ENCODE data around the gene SMIM21.

Gene SMIM21

GRCh38 chr18:75473316-75473715 lies 45.8 kb upstream of the SMIM21 start:
- H3K79me2 ChIP-seq (ENCODE audit: low read length) = no peaks in the 10 kb centered on the region
- no peaks in the 10 kb centered on the region for H3K27me3 ChIP-seq (replicated peaks; ENCODE audit: insufficient read depth, low read length)
- H3F3A ChIP-seq (ENCODE audit: insufficient read depth, low read length) = no peaks in the 10 kb centered on the region
- H3K36me3 ChIP-seq (replicated peaks; ENCODE audit: insufficient read depth, low read length) = no peaks in the 10 kb centered on the region
- no peaks in the 10 kb centered on the region for H3K9me2 ChIP-seq (replicated peaks; ENCODE audit: insufficient read depth, low read length)
- no peak overlapping the region for H3K27ac ChIP-seq (ENCODE audit: low read length)
- H3K4me3 ChIP-seq (ENCODE audit: low read length) = no peak overlapping the region
- TF ChIP-seq EZH2 (optimal IDR thresholded peaks at IDR 0.05; ENCODE audit: low read depth, low read length) = no peak
- H3K4me2 ChIP-seq (ENCODE audit: low read depth, low read length) = no peak overlapping the region
- no peaks in the 10 kb centered on the region for H3K4me1 ChIP-seq (ENCODE audit: low read length)
- no peak overlapping the region for H2AFZ ChIP-seq (ENCODE audit: low read length)
- no peaks in the 10 kb centered on the region for H3K9me3 ChIP-seq (replicated peaks; ENCODE audit: insufficient read depth, low read length)
- H3K9ac ChIP-seq (ENCODE audit: low read length) = no peak overlapping the region
- DNase-seq = no peak
- H4K20me1 ChIP-seq (ENCODE audit: insufficient read depth, low read length) = no peaks in the 10 kb centered on the region

GRCh38 chr18:75472906-75473305 lies 45.4 kb upstream of the SMIM21 start:
- no peaks in the 10 kb centered on the region for H3F3A ChIP-seq (ENCODE audit: insufficient read depth, low read length)
- H3K4me1 ChIP-seq (ENCODE audit: low read length) = no peaks in the 10 kb centered on the region
- TF ChIP-seq EZH2 (optimal IDR thresholded peaks at IDR 0.05; ENCODE audit: low read depth, low read length) (no peak), EZH2phosphoT487 (IDR thresholded peaks at IDR 0.05; ENCODE audit: low read length) (no peak), CTCF (IDR thresholded peaks at IDR 0.05; ENCODE audit: low read length) (no peak)
- H3K4me2 ChIP-seq (ENCODE audit: low read depth, low read length) = no peak overlapping the region
- H3K9me3 ChIP-seq (replicated peaks; ENCODE audit: insufficient read depth, low read length) = no peaks in the 10 kb centered on the region
- H3K27me3 ChIP-seq (replicated peaks; ENCODE audit: insufficient read depth, low read length) = no peaks in the 10 kb centered on the region
- H3K9ac ChIP-seq (ENCODE audit: low read length) = no peak overlapping the region
- no peak overlapping the region for H3K4me3 ChIP-seq (ENCODE audit: low read length)
- H3K36me3 ChIP-seq (replicated peaks; ENCODE audit: insufficient read depth, low read length) = no peaks in the 10 kb centered on the region
- H3K9me2 ChIP-seq (replicated peaks; ENCODE audit: insufficient read depth, low read length) = no peaks in the 10 kb centered on the region
- DNase-seq = no peak
- H4K20me1 ChIP-seq (ENCODE audit: insufficient read depth, low read length) = no peaks in the 10 kb centered on the region
- H3K79me2 ChIP-seq (ENCODE audit: low read length) = no peaks in the 10 kb centered on the region
- no peak overlapping the region for H3K27ac ChIP-seq (ENCODE audit: low read length)
- H2AFZ ChIP-seq (ENCODE audit: low read length) = no peak overlapping the region

GRCh38 chr18:75472396-75472795 lies 44.9 kb upstream of the SMIM21 start:
- Histone ChIP-seq H3K9me3 (replicated peaks; ENCODE audit: insufficient read depth, low read length) (no peaks in the 10 kb centered on the region), H3K9me2 (replicated peaks; ENCODE audit: insufficient read depth, low read length) (no peaks in the 10 kb centered on the region), H3F3A (ENCODE audit: insufficient read depth, low read length) (no peaks in the 10 kb centered on the region), H3K27ac (ENCODE audit: low read length) (no peak overlapping the region), H3K36me3 (replicated peaks; ENCODE audit: insufficient read depth, low read length) (no peaks in the 10 kb centered on the region), H4K20me1 (ENCODE audit: insufficient read depth, low read length) (no peaks in the 10 kb centered on the region), H3K4me1 (ENCODE audit: low read length) (no peaks in the 10 kb centered on the region), H3K79me2 (ENCODE audit: low read length) (no peaks in the 10 kb centered on the region), H3K9ac (ENCODE audit: low read length) (no peak overlapping the region), H3K4me3 (ENCODE audit: low read length) (no peak overlapping the region), H2AFZ (ENCODE audit: low read length) (no peak overlapping the region), H3K27me3 (replicated peaks; ENCODE audit: insufficient read depth, low read length) (no peaks in the 10 kb centered on the region), H3K4me2 (ENCODE audit: low read depth, low read length) (no peak overlapping the region)
- TF ChIP-seq EZH2 (optimal IDR thresholded peaks at IDR 0.05; ENCODE audit: low read depth, low read length) (no peak), EZH2phosphoT487 (IDR thresholded peaks at IDR 0.05; ENCODE audit: low read length) (no peak), CTCF (IDR thresholded peaks at IDR 0.05; ENCODE audit: low read length) (no peak)
- no peak for DNase-seq

- no peaks in the 10 kb centered on the region for H3K9me2 ChIP-seq (replicated peaks; ENCODE audit: insufficient read depth, low read length)
- no peak overlapping the region for H3K27ac ChIP-seq (ENCODE audit: low read length)
- no peaks in the 10 kb centered on the region for H3K9me3 ChIP-seq (replicated peaks; ENCODE audit: insufficient read depth, low read length)
- H4K20me1 ChIP-seq (ENCODE audit: insufficient read depth, low read length) = no peaks in the 10 kb centered on the region
- H2AFZ ChIP-seq (ENCODE audit: low read length) = no peak overlapping the region
- H3K4me3 ChIP-seq (ENCODE audit: low read length) = no peak overlapping the region
- TF ChIP-seq EZH2 (optimal IDR thresholded peaks at IDR 0.05; ENCODE audit: low read depth, low read length) (no peak), CTCF (IDR thresholded peaks at IDR 0.05; ENCODE audit: low read length) (no peak), EZH2phosphoT487 (IDR thresholded peaks at IDR 0.05; ENCODE audit: low read length) (no peak)
- no peaks in the 10 kb centered on the region for H3F3A ChIP-seq (ENCODE audit: insufficient read depth, low read length)
- no peaks in the 10 kb centered on the region for H3K79me2 ChIP-seq (ENCODE audit: low read length)
- no peak overlapping the region for H3K9ac ChIP-seq (ENCODE audit: low read length)
- no peaks in the 10 kb centered on the region for H3K36me3 ChIP-seq (replicated peaks; ENCODE audit: insufficient read depth, low read length)
- no peak for DNase-seq
- no peaks in the 10 kb centered on the region for H3K27me3 ChIP-seq (replicated peaks; ENCODE audit: insufficient read depth, low read length)
- no peak overlapping the region for H3K4me2 ChIP-seq (ENCODE audit: low read depth, low read length)
- no peaks in the 10 kb centered on the region for H3K4me1 ChIP-seq (ENCODE audit: low read length)
Measured at GRCh38 chr18:75471850-75472249, 44.3 kb upstream of the SMIM21 start.
